Activated CD4-positive, alpha-beta T cell treated with anti-CD3 and anti-CD28 coated beads, Interleukin-2, amount 10 ng/mL, durations not matched to agents 7 days and 5 days (primary cell): ENCODE results near the gene CEP20. TPM values are rescaled to one million over a fixed set of nuclear protein-coding genes. Genes with fewer than 3 reads are reported as not detected.

Experiments used
- CTCF ChIA-PET: fragments of 350-600 bp; sonication (Branson Sonifier 250); formaldehyde crosslinking; loops from one replicate; lab custom pipeline; 2021; ENCODE audit warnings: antibody characterized with exemption; lab: Charles Lee
- POLR2A ChIA-PET: fragments of 350-600 bp; sonication (Branson Sonifier 250); formaldehyde crosslinking; loops from one replicate; lab custom pipeline; 2021; ENCODE audit warnings: antibody characterized with exemption; lab: Charles Lee
- DNase-seq: peaks from one replicate; pipeline ENCODE4 v3.0.0-alpha.2; 2020
- H3K27ac Mint-ChIP-seq: one replicate; pipeline ENCODE4 v1.8.0; 2021; ENCODE audit warnings: mild to moderate bottlenecking, moderate library complexity, mixed read lengths
- H3K27me3 Mint-ChIP-seq: one replicate; pipeline ENCODE4 v1.8.0; 2021; ENCODE audit warnings: mixed read lengths
- H3K36me3 Mint-ChIP-seq: one replicate; pipeline ENCODE4 v1.8.0; 2021; ENCODE audit warnings: low read depth, mixed read lengths
- H3K4me1 Mint-ChIP-seq: one replicate; pipeline ENCODE4 v1.8.0; 2021; ENCODE audit warnings: mixed read lengths
- H3K4me3 Mint-ChIP-seq: one replicate; pipeline ENCODE4 v1.8.0; 2021; ENCODE audit warnings: mild to moderate bottlenecking, moderate library complexity, mixed read lengths
- H3K9me3 Mint-ChIP-seq: one replicate; pipeline ENCODE4 v1.8.0; 2021; ENCODE audit warnings: mixed read lengths
- total RNA-seq, 2 experiments: library from RNA; stranded (reverse); gene quantifications; one replicate each; pipeline ENCODE4 v1.2.3, GENCODE V29; 2021

Gene CEP20
- total RNA-seq, 2 experiments from 2014 or later: 46.2 to 59.4 TPM

DNA sequence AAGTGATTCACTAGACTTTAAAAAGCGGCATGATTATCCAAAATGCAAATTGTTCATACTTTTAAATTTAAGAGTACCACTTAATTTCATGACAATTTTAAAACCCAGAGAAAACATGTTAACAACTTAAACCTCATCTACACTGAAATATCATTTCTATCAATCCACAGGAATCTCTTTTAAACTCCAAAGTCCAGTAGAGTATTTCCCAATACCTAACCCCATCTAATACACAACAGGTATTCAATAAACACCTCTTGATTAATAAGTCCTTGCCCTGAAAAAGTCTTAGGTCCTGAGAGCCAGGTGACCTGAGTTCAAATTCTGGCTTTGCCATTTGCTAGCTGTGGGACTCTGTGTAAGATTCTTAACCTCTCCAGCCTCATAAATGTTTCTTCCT is 14.7 kb downstream of the CEP20 start:
- no peaks in the 10 kb centered on the region for H3K9me3 Mint-ChIP-seq
- POLR2A ChIA-PET: no interaction called here

DNA sequence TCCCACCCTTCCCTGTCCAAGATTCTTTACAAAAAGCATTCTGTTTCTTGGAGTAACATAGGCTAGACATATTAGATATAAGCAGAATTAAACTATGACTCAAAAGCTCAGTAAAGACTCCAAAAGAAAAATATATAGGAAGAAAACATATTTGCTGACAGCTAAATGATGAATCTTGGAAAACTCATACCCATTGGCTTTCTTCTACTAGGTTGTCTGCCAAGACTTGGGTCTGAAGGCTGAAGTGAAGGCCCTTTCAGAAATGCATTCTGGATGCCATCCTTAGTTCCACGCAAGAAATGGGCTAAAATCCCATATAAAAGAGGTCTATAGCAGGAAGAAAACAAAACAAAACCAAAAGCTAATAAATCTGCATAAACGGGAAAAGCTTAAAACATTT is 15.1 kb downstream of the CEP20 start:
- CTCF ChIA-PET: interaction anchor here (2.5 kb wide), 1 partner anchor 15 kb away, joined by 10 read pairs; the partner anchor contains the start of gene CEP20
- POLR2A ChIA-PET: no interaction called here
- Mint-ChIP-seq H3K4me3 (no peak overlapping the region), H3K4me1 (peaks cover 4% of the 10 kb centered on the region), H3K36me3 (peaks cover 19% of the 10 kb centered on the region), H3K27ac (no peak overlapping the region), H3K9me3 (no peaks in the 10 kb centered on the region), H3K27me3 (no peaks in the 10 kb centered on the region)
- DNase-seq: no peak

More for the DNA sequence above, 14.7 kb downstream of the CEP20 start:
- H3K27me3 Mint-ChIP-seq: no peaks in the 10 kb centered on the region
- no peak for DNase-seq
- H3K27ac Mint-ChIP-seq: no peak overlapping the region
- H3K4me1 Mint-ChIP-seq: peaks cover 4% of the 10 kb centered on the region
- no peak overlapping the region for H3K4me3 Mint-ChIP-seq
- CTCF ChIA-PET: interaction anchor here (1.1 to 2.5 kb wide), 3 partner anchors 9 to 25 kb away, joined by 3 to 10 read pairs (median 4); partner anchors contain the start of gene CEP20
- peaks cover 19% of the 10 kb centered on the region for H3K36me3 Mint-ChIP-seq

DNA sequence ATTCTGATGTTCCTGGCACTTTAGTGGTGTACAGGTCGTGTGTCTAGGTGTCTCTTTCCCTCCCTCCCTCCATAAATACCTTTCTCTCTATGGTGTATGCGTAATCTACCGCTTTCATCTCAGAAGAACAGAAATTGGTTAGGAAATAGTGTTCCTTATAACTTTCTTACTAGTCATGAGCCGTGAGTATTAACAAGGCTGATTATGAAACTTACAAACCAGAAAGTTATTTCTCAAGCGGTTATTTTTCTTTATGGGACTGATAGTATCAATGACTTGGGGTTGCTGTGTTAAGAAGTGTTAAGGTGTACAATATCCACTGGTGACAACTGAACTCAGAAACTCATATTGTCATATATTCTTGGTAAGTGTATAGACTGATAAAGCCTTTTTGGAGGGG is 18.4 kb downstream of the CEP20 start:
- DNase-seq: no peak
- ChIA-PET CTCF (no interaction called here), POLR2A (no interaction called here)
- Mint-ChIP-seq H3K4me3 (no peak overlapping the region), H3K36me3 (peaks cover 25% of the 10 kb centered on the region), H3K4me1 (peaks cover 2% of the 10 kb centered on the region), H3K9me3 (no peaks in the 10 kb centered on the region), H3K27ac (no peak overlapping the region), H3K27me3 (no peaks in the 10 kb centered on the region)

DNA sequence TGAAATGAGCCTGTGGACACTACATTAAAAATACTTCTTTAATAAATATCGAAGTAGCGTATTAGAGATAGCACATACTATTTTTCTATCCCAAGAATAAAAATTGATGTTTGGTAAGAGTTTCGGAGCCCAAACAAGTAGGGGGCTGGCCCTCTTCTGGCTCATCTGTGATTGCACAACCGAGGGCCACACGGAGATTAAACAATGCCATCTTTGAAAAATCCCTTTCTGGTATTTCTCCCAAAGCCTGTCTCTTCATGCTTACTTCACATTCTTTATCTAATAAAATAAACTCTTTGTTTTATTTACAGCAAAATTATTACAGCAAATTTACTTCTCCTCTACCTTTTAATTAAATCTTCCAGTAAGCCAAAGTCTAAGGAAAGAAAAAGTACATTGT is 22.0 kb downstream of the CEP20 start:
- Mint-ChIP-seq H3K9me3 (no peaks in the 10 kb centered on the region), H3K27me3 (no peaks in the 10 kb centered on the region), H3K27ac (no peak overlapping the region), H3K4me1 (no peaks in the 10 kb centered on the region), H3K4me3 (no peak overlapping the region), H3K36me3 (peaks cover 20% of the 10 kb centered on the region)
- ChIA-PET CTCF (interaction anchor here (1.5 kb wide), 1 partner anchor 85 kb away, joined by 4 read pairs; no protein-coding TSS in a partner anchor), POLR2A (no interaction called here)
- DNase-seq: no peak

DNA sequence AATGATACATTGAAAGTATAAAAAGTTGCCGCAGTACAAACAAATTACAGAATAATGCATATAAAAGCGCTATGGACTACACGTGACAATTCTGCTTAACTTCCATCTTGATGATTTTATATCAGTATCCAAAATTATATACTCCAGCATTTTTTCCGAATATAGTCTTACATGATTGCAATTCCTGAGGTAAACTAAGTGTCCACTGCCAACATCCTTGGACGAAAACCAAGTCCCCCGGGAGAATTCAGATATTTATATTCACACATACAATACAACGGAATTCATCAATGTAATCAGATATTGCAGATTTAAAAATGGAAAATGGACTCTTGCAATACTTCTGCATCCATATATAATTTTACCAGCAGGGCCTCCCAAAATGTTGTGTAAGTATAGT is 22.7 kb downstream of the CEP20 start:
- no peaks in the 10 kb centered on the region for H3K27me3 Mint-ChIP-seq
- H3K4me1 Mint-ChIP-seq: no peaks in the 10 kb centered on the region
- POLR2A ChIA-PET: no interaction called here
- CTCF ChIA-PET: no interaction called here
- no peak overlapping the region for H3K27ac Mint-ChIP-seq
- H3K9me3 Mint-ChIP-seq: no peaks in the 10 kb centered on the region
- H3K36me3 Mint-ChIP-seq: peaks cover 20% of the 10 kb centered on the region
- DNase-seq: no peak
- H3K4me3 Mint-ChIP-seq: no peak overlapping the region

DNA sequence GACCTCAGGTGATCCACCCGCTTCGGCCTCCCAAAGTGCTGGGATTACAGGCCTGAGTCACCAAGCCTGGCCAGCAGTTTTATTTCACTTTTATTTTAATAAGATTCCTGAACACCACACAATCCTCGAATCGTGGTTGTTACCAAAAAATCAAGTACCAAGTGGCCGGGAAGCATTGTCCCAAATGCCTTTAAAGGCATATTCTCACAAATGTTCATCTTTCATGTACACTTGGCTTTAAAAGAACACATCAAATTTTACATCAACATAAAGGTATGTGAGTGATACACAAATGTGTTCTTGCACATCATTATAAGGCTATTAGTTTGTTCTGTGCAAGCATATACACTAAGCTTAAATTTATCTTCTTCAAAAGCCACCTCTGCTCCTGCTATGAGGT is 23.5 kb downstream of the CEP20 start:
- ChIA-PET POLR2A (no interaction called here), CTCF (interaction anchor here (1.3 kb wide), 1 partner anchor 9 kb away, joined by 4 read pairs; no protein-coding TSS in a partner anchor)
- H3K9me3 Mint-ChIP-seq: no peaks in the 10 kb centered on the region

DNA sequence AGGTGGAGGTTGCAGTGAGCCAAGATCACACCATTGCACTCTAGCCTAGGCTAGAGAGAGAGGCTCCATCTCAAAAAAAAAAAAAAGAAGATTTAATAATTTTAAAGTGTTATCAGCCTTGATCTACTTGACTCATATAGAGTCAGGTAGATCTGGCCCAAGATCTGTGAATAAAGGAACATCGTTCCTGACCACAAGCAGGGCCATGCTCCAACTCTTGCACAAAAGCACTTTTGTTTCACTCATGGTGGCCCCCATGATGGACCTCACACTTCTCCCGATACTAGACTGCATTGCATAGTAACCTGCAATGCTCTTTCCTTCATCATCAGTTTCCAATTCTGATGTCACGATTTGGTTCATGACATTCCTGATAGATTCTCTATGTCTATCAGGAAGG is 26.4 kb downstream of the CEP20 start:
- H3K4me1 Mint-ChIP-seq: peaks cover 6% of the 10 kb centered on the region
- POLR2A ChIA-PET: interaction anchor here (0.7 kb wide), 1 partner anchor 44 kb away, joined by 3 read pairs; no protein-coding TSS in a partner anchor
- H3K9me3 Mint-ChIP-seq: no peaks in the 10 kb centered on the region

More for the DNA sequence above, 23.5 kb downstream of the CEP20 start:
- DNase-seq: no peak
- H3K27ac Mint-ChIP-seq: no peak overlapping the region
- peaks cover 16% of the 10 kb centered on the region for H3K36me3 Mint-ChIP-seq
- H3K4me3 Mint-ChIP-seq: no peak overlapping the region
- no peaks in the 10 kb centered on the region for H3K4me1 Mint-ChIP-seq
- no peaks in the 10 kb centered on the region for H3K27me3 Mint-ChIP-seq

DNA sequence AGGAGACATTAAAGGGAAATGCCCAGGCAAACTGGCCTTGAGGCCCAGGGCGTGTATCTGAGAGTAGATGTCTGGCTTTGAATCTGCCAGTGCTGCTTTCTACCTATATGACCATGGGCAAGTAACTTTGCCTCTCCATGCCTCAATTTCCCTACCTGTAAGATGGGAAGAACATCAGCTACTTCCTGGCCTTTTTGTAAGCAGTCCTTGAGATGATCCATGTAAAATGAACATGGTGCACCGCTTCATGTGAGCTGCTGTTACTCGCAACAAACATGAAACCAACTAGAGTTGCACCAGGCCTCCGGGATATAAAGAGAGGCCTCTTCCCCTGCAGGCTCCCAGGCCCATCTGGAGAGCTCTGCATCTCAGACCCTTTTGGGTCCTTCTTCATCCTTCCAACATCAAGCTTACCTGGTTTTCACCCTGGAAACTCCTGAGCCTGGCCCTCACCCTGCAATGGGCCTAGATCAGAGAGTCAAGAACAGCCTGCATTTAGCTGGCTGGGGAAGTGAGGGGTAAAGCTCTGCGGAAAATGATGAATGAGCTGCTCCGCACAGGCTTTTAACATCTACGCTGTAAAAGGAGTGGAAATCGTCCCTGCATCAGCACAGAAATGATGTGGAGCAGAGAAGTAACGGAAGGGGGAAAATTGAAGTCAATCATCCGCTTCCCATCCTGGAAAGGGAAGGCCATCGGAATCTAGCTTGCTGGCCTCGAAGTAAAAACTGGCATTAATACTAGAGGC is 29.3 kb downstream of the CEP20 start:
- Mint-ChIP-seq H3K27ac (no peak overlapping the region), H3K4me3 (no peak overlapping the region), H3K9me3 (no peaks in the 10 kb centered on the region), H3K36me3 (no peaks in the 10 kb centered on the region), H3K4me1 (peaks cover 6% of the 10 kb centered on the region), H3K27me3 (peaks cover 38% of the 10 kb centered on the region)
- ChIA-PET POLR2A (no interaction called here), CTCF (interaction anchor here (0.5 to 0.9 kb wide), 4 partner anchors 15 to 1022 kb away, joined by 3 to 4 read pairs (median 4); no protein-coding TSS in a partner anchor)
- no peak for DNase-seq

More for the DNA sequence above, 26.4 kb downstream of the CEP20 start:
- Mint-ChIP-seq H3K27ac (no peak overlapping the region), H3K4me3 (no peak overlapping the region), H3K36me3 (peaks cover 10% of the 10 kb centered on the region), H3K27me3 (peaks cover 19% of the 10 kb centered on the region)
- no peak for DNase-seq
- CTCF ChIA-PET: interaction anchor here (0.7 kb wide), 1 partner anchor 47 kb away, joined by 3 read pairs; no protein-coding TSS in a partner anchor

DNA sequence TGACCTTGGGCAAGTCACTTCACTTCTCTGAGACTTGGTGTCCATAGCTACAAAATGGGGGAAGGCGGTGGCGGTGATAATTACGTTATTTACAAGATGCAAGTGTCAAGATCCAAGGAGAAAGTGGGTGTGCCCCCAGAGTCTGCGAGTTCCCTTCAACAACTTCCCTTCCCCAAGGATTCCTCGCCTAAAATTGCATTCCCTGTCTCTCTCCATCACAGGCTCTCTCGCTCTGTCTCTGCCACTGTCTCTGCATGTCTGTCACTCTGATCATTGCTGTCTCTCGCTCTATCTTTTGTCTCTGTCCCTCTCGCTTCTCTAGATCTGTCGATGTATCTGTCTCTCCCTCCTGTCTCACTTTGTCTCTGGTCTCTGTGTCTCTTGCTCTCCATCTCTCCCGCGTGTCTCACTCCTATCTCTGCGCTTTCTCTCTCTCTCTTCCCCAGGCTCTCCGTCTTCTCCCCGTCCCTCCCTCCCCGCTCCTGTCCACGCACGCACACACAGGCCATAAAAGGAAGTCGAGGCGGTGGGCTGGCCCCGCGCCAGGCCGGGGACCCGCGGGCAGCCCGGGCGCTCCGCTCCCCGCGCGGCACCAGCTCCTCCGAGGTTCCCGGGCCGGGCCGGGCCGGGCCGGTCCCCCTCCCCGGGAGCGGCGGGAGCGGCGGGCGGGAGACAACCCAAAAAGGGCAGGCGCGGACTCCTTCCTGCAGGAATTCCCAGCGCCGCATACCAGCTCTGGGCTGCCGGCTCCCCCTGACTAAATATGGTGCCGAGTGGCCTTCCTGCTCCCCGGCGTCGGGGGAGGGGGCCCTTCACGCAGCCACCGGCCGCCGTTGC is 30.5 kb downstream of the CEP20 start:
- no peaks in the 10 kb centered on the region for H3K36me3 Mint-ChIP-seq
- H3K4me3 Mint-ChIP-seq: peak overlapping the region; percentile 28
- CTCF ChIA-PET: no interaction called here
- H3K4me1 Mint-ChIP-seq: peaks cover 6% of the 10 kb centered on the region
- POLR2A ChIA-PET: no interaction called here
- no peak for DNase-seq
- H3K9me3 Mint-ChIP-seq: no peaks in the 10 kb centered on the region
- no peak overlapping the region for H3K27ac Mint-ChIP-seq
- H3K27me3 Mint-ChIP-seq: peaks cover 39% of the 10 kb centered on the region

DNA sequence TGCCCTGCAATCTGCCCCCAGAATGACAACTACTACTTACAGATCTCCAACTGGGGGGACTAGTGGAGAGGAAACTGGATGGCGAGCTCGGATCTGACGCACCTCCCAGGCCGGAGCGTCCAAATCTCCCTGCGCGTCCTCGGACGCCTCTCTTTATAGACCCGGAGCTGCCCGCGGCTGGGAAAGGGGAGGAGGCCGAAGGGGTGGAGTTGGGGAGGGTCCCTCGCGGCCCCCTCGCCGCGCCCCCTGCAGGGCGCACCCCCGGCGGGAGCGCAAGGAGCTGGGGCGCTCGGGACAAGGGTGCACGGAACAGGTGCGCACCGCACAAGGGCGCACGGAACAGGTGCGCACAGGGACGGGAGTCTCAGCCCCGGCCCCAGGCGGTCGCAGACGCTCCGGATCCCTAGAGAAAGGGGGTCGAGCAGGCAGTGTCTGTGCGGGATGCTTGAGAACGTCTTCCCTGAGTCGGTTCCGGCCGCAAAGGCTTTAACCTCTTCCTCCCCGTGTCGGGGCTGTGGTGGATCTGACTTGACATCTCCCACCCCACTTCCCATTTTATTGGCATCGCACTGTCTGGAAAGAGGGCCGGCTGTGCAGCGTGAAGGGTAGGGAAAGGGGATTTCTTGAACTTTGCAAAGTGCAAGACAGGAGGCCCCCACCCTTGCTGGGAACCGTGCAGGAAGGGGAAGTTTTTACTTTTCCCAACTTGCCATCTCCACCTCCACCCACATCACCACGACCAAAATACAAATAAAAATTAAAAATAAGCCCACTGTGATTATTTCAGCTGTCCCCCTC is 31.3 kb downstream of the CEP20 start, which contains the start of gene MYH11:
Gene MYH11, minus strand, starts transcription at position 128 of the 798 bp plus-strand sequence. CDS start 18,776 bp downstream, outside the sequence.
- Mint-ChIP-seq H3K27me3 (peaks cover 39% of the 10 kb centered on the region), H3K4me1 (peaks cover 6% of the 10 kb centered on the region), H3K27ac (no peak within 1 kb of the TSS), H3K9me3 (no peaks in the 10 kb centered on the region), H3K4me3 (no peak within 1 kb of the TSS), H3K36me3 (no peaks in the 10 kb centered on the region)
- DNase-seq: no peak
- ChIA-PET POLR2A (no interaction called here), CTCF (no interaction called here)

DNA sequence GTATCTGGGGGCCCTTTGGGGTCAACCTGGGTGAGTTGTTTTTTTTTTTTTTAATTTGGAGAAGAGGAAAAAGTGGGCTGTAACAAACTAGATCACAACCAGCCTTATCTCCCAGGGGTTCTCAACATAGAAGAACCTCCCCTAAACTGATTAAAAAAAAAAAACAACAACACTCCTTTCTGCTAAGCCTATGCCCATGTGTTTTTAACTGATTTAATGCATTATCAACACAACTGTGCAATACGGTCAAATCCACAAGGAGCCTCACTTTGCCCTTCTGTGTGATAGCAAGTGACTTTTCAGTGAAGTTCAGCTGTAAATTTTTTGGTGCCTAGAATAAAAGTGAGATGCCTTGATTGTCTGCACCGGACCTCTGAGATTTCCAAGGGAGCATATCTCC is 32.2 kb downstream of the CEP20 start:
- H3K4me3 Mint-ChIP-seq: no peak overlapping the region
- no peaks in the 10 kb centered on the region for H3K9me3 Mint-ChIP-seq
- H3K27me3 Mint-ChIP-seq: peaks cover 39% of the 10 kb centered on the region
- no peak overlapping the region for H3K27ac Mint-ChIP-seq
- DNase-seq: no peak
- peaks cover 6% of the 10 kb centered on the region for H3K4me1 Mint-ChIP-seq
- no peaks in the 10 kb centered on the region for H3K36me3 Mint-ChIP-seq
- ChIA-PET CTCF (no interaction called here), POLR2A (no interaction called here)

DNA sequence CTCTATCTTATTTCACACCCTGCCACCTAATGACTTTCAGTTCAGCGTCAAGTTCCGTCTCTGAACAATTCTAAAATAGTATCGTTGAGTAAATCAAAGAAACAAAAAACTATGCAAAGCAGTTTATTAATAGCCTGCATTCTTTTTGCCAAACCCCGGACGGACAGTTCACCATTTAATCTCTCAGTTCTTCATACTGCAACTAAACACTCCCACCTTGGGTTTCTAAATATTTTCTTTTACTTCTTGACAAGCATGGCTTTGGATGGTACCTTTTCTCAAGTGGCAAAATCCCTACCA is 32.7 kb downstream of the CEP20 start:
- Mint-ChIP-seq H3K27ac (no peak overlapping the region), H3K36me3 (no peaks in the 10 kb centered on the region), H3K27me3 (peaks cover 39% of the 10 kb centered on the region), H3K4me3 (no peak overlapping the region), H3K4me1 (peaks cover 6% of the 10 kb centered on the region), H3K9me3 (no peaks in the 10 kb centered on the region)
- ChIA-PET CTCF (no interaction called here), POLR2A (no interaction called here)
- no peak for DNase-seq
